Mesendoderm (in vitro differentiated cells): ENCODE measurements around the gene PPAN.

ENCODE experiments used
- DNase-seq: peaks from one replicate; pipeline ENCODE4 v3.0.0; 2013
- H2AK5ac ChIP-seq: 2 replicates; pipeline ENCODE4 v1.6.1; 2013; ENCODE audit warnings: low read length, inconsistent platforms
- H2BK120ac ChIP-seq: 2 replicates; pipeline ENCODE4 v1.6.1; 2013; ENCODE audit warnings: low read depth, mild to moderate bottlenecking, low read length, moderate library complexity, mixed read lengths
- H2BK15ac ChIP-seq: replicated peaks from 2 replicates; pipeline ENCODE4 v1.6.1; 2013; ENCODE audit warnings: low read depth, mild to moderate bottlenecking, moderate library complexity
- H2BK5ac ChIP-seq: 2 replicates; pipeline ENCODE4 v1.6.1; 2013; ENCODE audit warnings: low read length, inconsistent platforms
- H3K18ac ChIP-seq: 2 replicates; pipeline ENCODE4 v1.6.1; 2013; ENCODE audit warnings: mild to moderate bottlenecking, low read length, mixed read lengths
- H3K23ac ChIP-seq: one replicate; pipeline ENCODE4 v1.6.1; 2013; ENCODE audit warnings: low read length
- H3K27ac ChIP-seq: 2 replicates; pipeline ENCODE4 v1.5.1; 2013; ENCODE audit warnings: low read depth, mild to moderate bottlenecking, inconsistent platforms, low read length, moderate library complexity
- H3K27me3 ChIP-seq: 2 replicates; pipeline ENCODE4 v1.6.1; 2013; ENCODE audit warnings: low read length, control low read depth, mild to moderate bottlenecking, inconsistent platforms; ENCODE audit not compliant: insufficient read depth, poor library complexity
- H3K36me3 ChIP-seq: 2 replicates; pipeline ENCODE4 v1.6.1; 2013; ENCODE audit warnings: low read length, inconsistent platforms; ENCODE audit not compliant: control insufficient read depth, insufficient read depth
- H3K4ac ChIP-seq: one replicate; pipeline ENCODE4 v1.6.1; 2013; ENCODE audit warnings: low read depth, mild to moderate bottlenecking, low read length, moderate library complexity
- H3K4me1 ChIP-seq: 2 replicates; pipeline ENCODE4 v1.6.1; 2013; ENCODE audit warnings: low read depth, low read length, inconsistent platforms; ENCODE audit not compliant: control insufficient read depth
- H3K4me2 ChIP-seq: 2 replicates; pipeline ENCODE4 v1.6.1; 2013; ENCODE audit warnings: low read length
- H3K4me3 ChIP-seq: 2 replicates; pipeline ENCODE4 v1.5.1; 2013; ENCODE audit warnings: mild to moderate bottlenecking, low read length
- H3K56ac ChIP-seq: one replicate; pipeline ENCODE4 v1.6.1; 2013; ENCODE audit warnings: low read length
- H3K79me1 ChIP-seq: 2 replicates; pipeline ENCODE4 v1.6.1; 2013; ENCODE audit warnings: low read length, inconsistent platforms
- H3K79me2 ChIP-seq: 2 replicates; pipeline ENCODE4 v1.6.1; 2013; ENCODE audit warnings: mild to moderate bottlenecking, low read length; ENCODE audit not compliant: control insufficient read depth, insufficient read depth
- H3K9ac ChIP-seq: 2 replicates; pipeline ENCODE4 v1.6.1; 2013; ENCODE audit warnings: low read length, inconsistent platforms
- H4K5ac ChIP-seq: one replicate; pipeline ENCODE4 v1.6.1; 2013; ENCODE audit warnings: low read length
- H4K8ac ChIP-seq: one replicate; pipeline ENCODE4 v1.6.1; 2013; ENCODE audit warnings: low read depth, mild to moderate bottlenecking, control low read depth, low read length, moderate library complexity
- WGBS: extraction: QIAGEN DNeasy Blood & Tissue Kit; methylation state at CpG from one replicate; pipeline ENCODE4 v1.1.7; 2013; ENCODE audit warnings: low lambda C conversion rate, missing lambda C conversion rate; ENCODE audit not compliant: insufficient coverage; ENCODE audit errors: extremely low coverage; 5-methylcytosine and 5-hydroxymethylcytosine counted together

PPAN gene

GRCh38 chr19:10142701-10143375, 36.7 kb downstream of the PPAN start:
- no CpG with 5 or more reads among the region's 15 CpGs for whole genome bisulfite sequencing
- no peak for DNase-seq
- no peak overlapping the region for H3K27ac ChIP-seq
- H3K23ac ChIP-seq = no peak overlapping the region
- no peak overlapping the region for H3K18ac ChIP-seq
- peaks cover 40% of the 10 kb centered on the region for H3K36me3 ChIP-seq
- H2BK15ac ChIP-seq = no peak overlapping the region
- H4K5ac ChIP-seq = no peak overlapping the region
- H3K4me3 ChIP-seq = no peak overlapping the region
- no peaks in the 10 kb centered on the region for H3K79me2 ChIP-seq
- H2BK5ac ChIP-seq = no peak overlapping the region
- no peak overlapping the region for H4K8ac ChIP-seq
- H2AK5ac ChIP-seq = no peak overlapping the region
- H3K4me2 ChIP-seq = no peak overlapping the region
- H3K4ac ChIP-seq = no peak overlapping the region
- H3K27me3 ChIP-seq = no peaks in the 10 kb centered on the region
- H3K4me1 ChIP-seq = no peaks in the 10 kb centered on the region
- H3K9ac ChIP-seq = no peak overlapping the region
- no peak overlapping the region for H3K56ac ChIP-seq
- no peaks in the 10 kb centered on the region for H3K79me1 ChIP-seq
- H2BK120ac ChIP-seq = no peak overlapping the region

- Histone ChIP-seq H2BK120ac (no peak overlapping the region), H3K79me1 (no peaks in the 10 kb centered on the region), H3K4me2 (no peak overlapping the region), H3K18ac (no peak overlapping the region), H3K9ac (no peak overlapping the region), H3K27me3 (no peaks in the 10 kb centered on the region), H3K36me3 (peaks cover 33% of the 10 kb centered on the region), H3K79me2 (no peaks in the 10 kb centered on the region), H2BK15ac (no peak overlapping the region), H2AK5ac (no peak overlapping the region), H3K4me1 (no peaks in the 10 kb centered on the region), H3K4ac (no peak overlapping the region), H4K5ac (no peak overlapping the region), H2BK5ac (no peak overlapping the region), H4K8ac (no peak overlapping the region), H3K23ac (no peak overlapping the region), H3K56ac (no peak overlapping the region), H3K4me3 (no peak overlapping the region), H3K27ac (no peak overlapping the region)
- no CpG with 5 or more reads among the region's 11 CpGs for WGBS
- DNase-seq = no peak
Observed at GRCh38 chr19:10143681-10144080, 37.5 kb downstream of the PPAN start.

GRCh38 chr19:10144361-10144760, 38.2 kb downstream of the PPAN start:
- Histone ChIP-seq H2BK15ac (no peak overlapping the region), H3K36me3 (peaks cover 30% of the 10 kb centered on the region), H3K4me1 (no peaks in the 10 kb centered on the region), H2BK5ac (no peak overlapping the region), H3K56ac (no peak overlapping the region), H3K27me3 (no peaks in the 10 kb centered on the region), H3K9ac (no peak overlapping the region), H3K23ac (no peak overlapping the region), H4K5ac (no peak overlapping the region), H3K4me2 (no peak overlapping the region), H3K79me1 (no peaks in the 10 kb centered on the region), H4K8ac (no peak overlapping the region), H3K79me2 (no peaks in the 10 kb centered on the region), H3K18ac (no peak overlapping the region), H2AK5ac (no peak overlapping the region), H2BK120ac (no peak overlapping the region), H3K27ac (no peak overlapping the region), H3K4ac (no peak overlapping the region), H3K4me3 (no peak overlapping the region)
- no peak for DNase-seq
- WGBS = no CpG with 5 or more reads among the region's 10 CpGs

- no peak overlapping the region for H2AK5ac ChIP-seq
- no CpG with 5 or more reads among the region's 10 CpGs for WGBS
- H3K56ac ChIP-seq = no peak overlapping the region
- H3K23ac ChIP-seq = no peak overlapping the region
- no peak for DNase-seq
- no peak overlapping the region for H4K8ac ChIP-seq
- H3K27me3 ChIP-seq = no peaks in the 10 kb centered on the region
- H3K4me3 ChIP-seq = no peak overlapping the region
- no peaks in the 10 kb centered on the region for H3K79me1 ChIP-seq
- no peak overlapping the region for H3K18ac ChIP-seq
- H3K4ac ChIP-seq = no peak overlapping the region
- no peak overlapping the region for H3K4me2 ChIP-seq
- H2BK120ac ChIP-seq = no peak overlapping the region
- no peak overlapping the region for H2BK5ac ChIP-seq
- no peaks in the 10 kb centered on the region for H3K79me2 ChIP-seq
- no peak overlapping the region for H3K9ac ChIP-seq
- no peak overlapping the region for H3K27ac ChIP-seq
- H2BK15ac ChIP-seq = no peak overlapping the region
- H3K4me1 ChIP-seq = no peaks in the 10 kb centered on the region
- peaks cover 36% of the 10 kb centered on the region for H3K36me3 ChIP-seq
- H4K5ac ChIP-seq = no peak overlapping the region
Observed at GRCh38 chr19:10145031-10145430, 38.9 kb downstream of the PPAN start.

GRCh38 chr19:10146142-10146541, 40.0 kb downstream of the PPAN start:
- no peak overlapping the region for H3K9ac ChIP-seq
- no peak overlapping the region for H3K27ac ChIP-seq
- H3K4me2 ChIP-seq = no peak overlapping the region
- H3K23ac ChIP-seq = no peak overlapping the region
- H3K79me2 ChIP-seq = no peaks in the 10 kb centered on the region
- H4K8ac ChIP-seq = no peak overlapping the region
- no peak overlapping the region for H4K5ac ChIP-seq
- H3K36me3 ChIP-seq = peaks cover 39% of the 10 kb centered on the region
- H2BK120ac ChIP-seq = no peak overlapping the region
- H3K4me3 ChIP-seq = no peak overlapping the region
- H3K79me1 ChIP-seq = no peaks in the 10 kb centered on the region
- H3K4ac ChIP-seq = no peak overlapping the region
- H3K4me1 ChIP-seq = no peaks in the 10 kb centered on the region
- no peak overlapping the region for H3K18ac ChIP-seq
- no peak overlapping the region for H3K56ac ChIP-seq
- no peak overlapping the region for H2AK5ac ChIP-seq
- no peaks in the 10 kb centered on the region for H3K27me3 ChIP-seq
- WGBS = no CpG with 5 or more reads among the region's 14 CpGs
- no peak for DNase-seq
- no peak overlapping the region for H2BK5ac ChIP-seq
- no peak overlapping the region for H2BK15ac ChIP-seq

- Histone ChIP-seq H3K27ac (no peak overlapping the region), H3K9ac (no peak overlapping the region), H3K4ac (no peak overlapping the region), H3K4me2 (no peak overlapping the region), H3K79me2 (no peaks in the 10 kb centered on the region), H3K79me1 (no peaks in the 10 kb centered on the region), H2BK120ac (no peak overlapping the region), H3K4me1 (no peaks in the 10 kb centered on the region), H3K4me3 (no peak overlapping the region), H3K18ac (no peak overlapping the region), H2BK15ac (no peak overlapping the region), H3K36me3 (peaks cover 41% of the 10 kb centered on the region), H2BK5ac (no peak overlapping the region), H3K23ac (no peak overlapping the region), H4K8ac (no peak overlapping the region), H2AK5ac (no peak overlapping the region), H4K5ac (no peak overlapping the region), H3K56ac (no peak overlapping the region), H3K27me3 (no peaks in the 10 kb centered on the region)
- no peak for DNase-seq
- WGBS = no CpG with 5 or more reads among the region's 12 CpGs
Observed at GRCh38 chr19:10149427-10149826, 43.3 kb downstream of the PPAN start.
